HUES64 (cell line): ENCODE measurements around the gene PCDHGB6. TPM values are rescaled to one million over a fixed set of nuclear protein-coding genes. Genes with fewer than 3 reads are reported as not detected.
"Not testable (repeated sequence)": the region's sequence is repeated elsewhere in the genome, so short reads cannot be mapped to it uniquely, and the experiment has no call there.

ENCODE experiments used
- H3K27ac ChIP-seq: 2 replicates; pipeline ENCODE4 v1.7.0; 2013; ENCODE audit warnings: low read depth, low read length, inconsistent platforms
- H3K27me3 ChIP-seq: 2 replicates; pipeline ENCODE4 v1.6.1; 2013; ENCODE audit warnings: mild to moderate bottlenecking, low read length; ENCODE audit not compliant: insufficient read depth
- H3K36me3 ChIP-seq: 2 replicates; pipeline ENCODE4 v1.6.1; 2013; ENCODE audit warnings: mild to moderate bottlenecking, low read length; ENCODE audit not compliant: insufficient read depth
- H3K4me1 ChIP-seq: 2 replicates; pipeline ENCODE4 v1.6.1; 2013; ENCODE audit warnings: mild to moderate bottlenecking, low read length, moderate library complexity; ENCODE audit not compliant: insufficient read depth
- H3K4me3 ChIP-seq: 2 replicates; pipeline ENCODE4 v1.5.1; 2013; ENCODE audit warnings: mild to moderate bottlenecking, low read length, moderate library complexity
- H3K9ac ChIP-seq: 2 replicates; pipeline ENCODE4 v1.6.1; 2013; ENCODE audit warnings: mild to moderate bottlenecking, low read depth, low read length
- H3K9me3 ChIP-seq: 2 replicates; pipeline ENCODE4 v1.6.1; 2013; ENCODE audit warnings: low read depth, low read length; ENCODE audit not compliant: insufficient read depth
- WGBS: fragments of 150-250, 120-280 bp; methylation state at CpG from one replicate; pipeline ENCODE4 v1.1.7; 2013; ENCODE audit warnings: missing lambda C conversion rate; 5-methylcytosine and 5-hydroxymethylcytosine counted together
- polyA plus RNA-seq, 2 experiments: library from polyadenylated mRNA; stranded (reverse); fragments of 50-300 nt; gene quantifications; one replicate each; pipeline ENCODE4 v1.2.3, GENCODE V29; 2013

PCDHGB6 gene
- 11.1 TPM for polyA plus RNA-seq (2013, experiment 1 of 2)
- 16.9 TPM for polyA plus RNA-seq (2013, experiment 2 of 2)

GRCh38 chr5:141407790-141408505 lies at the start of gene PCDHGB6:
PCDHGB6 (plus strand) TSS chr5:141408021; CDS start chr5:141408203, 182 bp downstream.
- not testable (repeated sequence) for H3K27me3 ChIP-seq, H3K36me3 ChIP-seq, H3K27ac ChIP-seq, H3K4me1 ChIP-seq
- Histone ChIP-seq H3K9me3 (peaks cover 10% of the 10 kb centered on the region; the same call in 1 of the 2 replicates), H3K9ac (peak within 1 kb of the TSS; percentile 71), H3K4me3 (peak within 1 kb of the TSS; percentile 69)
- WGBS, result 66% methylated on average over 49 of the region's 51 CpGs

- Histone ChIP-seq H3K4me1 (0 out of 2 replicates have a peak, but pooled peaks cover 6% of the 10 kb centered on the region), H3K36me3 (peaks cover 7% of the 10 kb centered on the region; the same call in 1 of the 2 replicates), H3K27ac (no peak within 1 kb of the TSS), H3K4me3 (peak within 1 kb of the TSS; percentile 22), H3K27me3 (no peaks in the 10 kb centered on the region), H3K9me3 (peaks cover 57% of the 10 kb centered on the region), H3K9ac (no peak within 1 kb of the TSS)
- WGBS, result 93% methylated on average over 24 of the region's 24 CpGs
Observed at GRCh38 chr5:141359790-141360426, 47.9 kb upstream of the PCDHGB6 start, which contains the start of gene PCDHGB2. PCDHGB2 (plus strand) TSS chr5:141359994; CDS start chr5:141360136, 142 bp downstream.

- WGBS, result 97% methylated on average over 15 of the region's 15 CpGs
- H3K9ac ChIP-seq, result no peak overlapping the region
- no peak overlapping the region for H3K4me3 ChIP-seq
- no peak overlapping the region for H3K27ac ChIP-seq
- H3K27me3 ChIP-seq, result no peaks in the 10 kb centered on the region
- H3K4me1 ChIP-seq, result 0 out of 2 replicates have a peak, but pooled peaks cover 6% of the 10 kb centered on the region
- H3K9me3 ChIP-seq, result peaks cover 57% of the 10 kb centered on the region
- H3K36me3 ChIP-seq, result peaks cover 7% of the 10 kb centered on the region; the same call in 1 of the 2 replicates
Observed at GRCh38 chr5:141360685-141361084, 47.1 kb upstream of the PCDHGB6 start.

- H3K27me3 ChIP-seq, result no peaks in the 10 kb centered on the region
Observed at GRCh38 chr5:141362719-141363118, 45.1 kb upstream of the PCDHGB6 start.

GRCh38 chr5:141363952-141364660 lies 43.7 kb upstream of the PCDHGB6 start, which contains the start of gene PCDHGA5:
PCDHGA5 (plus strand) TSS chr5:141364162; CDS start chr5:141364331, 169 bp downstream.
- H3K27ac ChIP-seq, result no peak within 1 kb of the TSS
- no peak within 1 kb of the TSS for H3K9ac ChIP-seq
- no peak within 1 kb of the TSS for H3K4me3 ChIP-seq
- peaks cover 64% of the 10 kb centered on the region for H3K9me3 ChIP-seq
- H3K27me3 ChIP-seq, result no peaks in the 10 kb centered on the region
- WGBS, result 97% methylated on average over 33 of the region's 34 CpGs
- H3K4me1 ChIP-seq, result 0 out of 2 replicates have a peak, but pooled peaks cover 6% of the 10 kb centered on the region
- peaks cover 7% of the 10 kb centered on the region; the same call in 1 of the 2 replicates for H3K36me3 ChIP-seq

More at GRCh38 chr5:141362719-141363118, 45.1 kb upstream of the PCDHGB6 start:
- H3K9ac ChIP-seq, result no peak overlapping the region
- H3K4me3 ChIP-seq, result peak overlapping the region; percentile 27; the same call in 1 of the 2 replicates
- no peak overlapping the region for H3K27ac ChIP-seq
- H3K4me1 ChIP-seq, result 0 out of 2 replicates have a peak, but pooled peaks cover 6% of the 10 kb centered on the region
- peaks cover 60% of the 10 kb centered on the region for H3K9me3 ChIP-seq
- H3K36me3 ChIP-seq, result peaks cover 7% of the 10 kb centered on the region; the same call in 1 of the 2 replicates

- H3K9me3 ChIP-seq, result peaks cover 71% of the 10 kb centered on the region
- no peak overlapping the region for H3K9ac ChIP-seq
- H3K27me3 ChIP-seq, result no peaks in the 10 kb centered on the region
- 97% methylated on average over 46 of the region's 46 CpGs for WGBS
- H3K36me3 ChIP-seq, result 0 out of 2 replicates have a peak, but pooled peaks cover 3% of the 10 kb centered on the region
- H3K27ac ChIP-seq, result no peak overlapping the region
- no peak overlapping the region for H3K4me3 ChIP-seq
- H3K4me1 ChIP-seq, result 0 out of 2 replicates have a peak, but pooled peaks cover 6% of the 10 kb centered on the region
Observed at GRCh38 chr5:141366016-141366896, 41.6 kb upstream of the PCDHGB6 start.

GRCh38 chr5:141369994-141370848 lies 37.6 kb upstream of the PCDHGB6 start, which contains the start of gene PCDHGB3:
PCDHGB3 (plus strand) TSS chr5:141370242; CDS start chr5:141370395, 153 bp downstream.
- Histone ChIP-seq H3K27me3 (no peaks in the 10 kb centered on the region), H3K36me3 (no peaks in the 10 kb centered on the region), H3K4me1 (no peaks in the 10 kb centered on the region), H3K9ac (no peak within 1 kb of the TSS), H3K27ac (no peak within 1 kb of the TSS), H3K4me3 (no peak within 1 kb of the TSS), H3K9me3 (peaks cover 74% of the 10 kb centered on the region)
- WGBS, result 94% methylated on average over 32 of the region's 32 CpGs

- H3K9ac ChIP-seq, result no peak overlapping the region
- H3K4me3 ChIP-seq, result no peak overlapping the region
- no peaks in the 10 kb centered on the region for H3K4me1 ChIP-seq
- peaks cover 68% of the 10 kb centered on the region for H3K9me3 ChIP-seq
- no peaks in the 10 kb centered on the region for H3K36me3 ChIP-seq
- no peaks in the 10 kb centered on the region for H3K27me3 ChIP-seq
- H3K27ac ChIP-seq, result no peak overlapping the region
- WGBS, result 96% methylated on average over 69 of the region's 69 CpGs
Observed at GRCh38 chr5:141371572-141372475, 36.0 kb upstream of the PCDHGB6 start.
